ENCODE results near the gene RTN4R. TPM values are rescaled to one million over a fixed set of nuclear protein-coding genes. Genes with fewer than 3 reads are reported as not detected.

RTN4R gene
- total and polyA plus RNA-seq, 2 of the 13 experiments (the other 11 are each of a cell fraction or from before 2014, with no cell fraction given) = 0.22 to 0.77 TPM

- no peak for TF ChIP-seq REST (IDR thresholded peaks at IDR 0.05; ENCODE audit: borderline replicate concordance in 1 of 2, low read depth in 1 of 2, low read length in 2 of 2)
- no peak for TF ChIP-seq ZNF281 (CRISPR knock-in tag; IDR thresholded peaks at IDR 0.05; ENCODE audit: borderline replicate concordance)
- TF ChIP-seq ZBTB42 (CRISPR knock-in tag; IDR thresholded peaks at IDR 0.05) = no peak
- TF ChIP-seq ZNF558 (CRISPR knock-in tag; IDR thresholded peaks at IDR 0.05; ENCODE audit: borderline replicate concordance) = no peak
- TF ChIP-seq CTCF (CRISPR knock-in tag; IDR thresholded peaks at IDR 0.05) = no peak
- TF ChIP-seq TFAP4 (IDR thresholded peaks at IDR 0.05; ENCODE audit: borderline replicate concordance, low read depth) = no peak
- TF ChIP-seq GABPA (IDR thresholded peaks at IDR 0.05; ENCODE audit: low read depth, low read length) = no peak
- TF ChIP-seq GABPA (CRISPR knock-in tag; IDR thresholded peaks at IDR 0.05; ENCODE audit: low read depth) = 0 out of 2 replicates have a peak, but pooled peaks have one; percentile 10
- no peak for TF ChIP-seq HNRNPH1 (optimal IDR thresholded peaks at IDR 0.05; ENCODE audit: low read depth, low read length)
- no peak for TF ChIP-seq HMGXB3 (CRISPR knock-in tag; IDR thresholded peaks at IDR 0.05; ENCODE audit: borderline replicate concordance)
- no peak for TF ChIP-seq ZBTB14 (CRISPR knock-in tag; IDR thresholded peaks at IDR 0.05)
- no peak for TF ChIP-seq ZNF569 (CRISPR knock-in tag; IDR thresholded peaks at IDR 0.05; ENCODE audit: borderline replicate concordance)
Measured at GRCh38 chr22:20203552-20204201, 64.4 kb downstream of the RTN4R start (continued).

Data from HepG2 (cell line).